ENCODE data around the gene RABGAP1L. TPM values are rescaled to one million over a fixed set of nuclear protein-coding genes. Genes with fewer than 3 reads are reported as not detected.

RABGAP1L gene
- total RNA-seq, 2 experiments from 2014 or later = 59.8 to 67.6 TPM

- H3K36me3 Mint-ChIP-seq (ENCODE audit: low read depth) = no peaks in the 10 kb centered on the region
- H3K27me3 ChIP-seq (ENCODE audit: control insufficient read depth in 1 of 2, insufficient read depth in 2 of 2, low read length in 2 of 2) = no peaks in the 10 kb centered on the region
- H3K9me3 Mint-ChIP-seq = no peaks in the 10 kb centered on the region
- H3K27ac Mint-ChIP-seq = no peak overlapping the region
- H3K9me3 ChIP-seq (ENCODE audit: control insufficient read depth in 1 of 2, insufficient read depth in 1 of 2, low read length in 2 of 2) = no peaks in the 10 kb centered on the region
- H3K27ac ChIP-seq (ENCODE audit: low read depth in 1 of 2, low read length in 2 of 2) = no peak overlapping the region
- CTCF ChIA-PET = interaction anchor here (0.9 kb wide), 1 partner anchor 116 kb away, joined by 3 read pairs; no protein-coding TSS in a partner anchor
- no peaks in the 10 kb centered on the region for H3K4me1 Mint-ChIP-seq (ENCODE audit: low read depth)
- no peak overlapping the region for H3K4me3 ChIP-seq (ENCODE audit: low read length)
- DNase-seq = no peak
- ATAC-seq (ENCODE audit: poor library complexity) = no peak
- no peak overlapping the region for H3K4me3 Mint-ChIP-seq
- no peaks in the 10 kb centered on the region for H3K36me3 ChIP-seq (ENCODE audit: insufficient read depth, low read length)
- no peak for TF ChIP-seq CTCF (IDR thresholded peaks at IDR 0.05)
- intact Hi-C loops (cut with DNase I, micrococcal nuclease) = no loop called here
- H3K4me1 ChIP-seq (ENCODE audit: insufficient read depth, low read length) = no peaks in the 10 kb centered on the region
- H3K27me3 Mint-ChIP-seq = no peaks in the 10 kb centered on the region
- POLR2A ChIA-PET = interaction anchor here (1.2 kb wide), 1 partner anchor 13 kb away, joined by 3 read pairs; the partner anchor contains the start of gene MRPS14
Observed at GRCh38 chr1:175036476-175036875, 877.2 kb downstream of the RABGAP1L start.

- Histone ChIP-seq H3K4me1 (ENCODE audit: insufficient read depth, low read length) (no peaks in the 10 kb centered on the region), H3K36me3 (ENCODE audit: insufficient read depth, low read length) (no peaks in the 10 kb centered on the region), H3K27me3 (ENCODE audit: control insufficient read depth in 1 of 2, insufficient read depth in 2 of 2, low read length in 2 of 2) (no peaks in the 10 kb centered on the region), H3K9me3 (ENCODE audit: control insufficient read depth in 1 of 2, insufficient read depth in 1 of 2, low read length in 2 of 2) (no peaks in the 10 kb centered on the region), H3K4me3 (ENCODE audit: low read length) (no peak overlapping the region), H3K27ac (ENCODE audit: low read depth in 1 of 2, low read length in 2 of 2) (no peak overlapping the region)
- Mint-ChIP-seq H3K36me3 (ENCODE audit: low read depth) (no peaks in the 10 kb centered on the region), H3K27ac (no peak overlapping the region), H3K27me3 (no peaks in the 10 kb centered on the region), H3K9me3 (no peaks in the 10 kb centered on the region), H3K4me3 (no peak overlapping the region), H3K4me1 (ENCODE audit: low read depth) (no peaks in the 10 kb centered on the region)
- POLR2A ChIA-PET = interaction anchor here (1.2 kb wide), 1 partner anchor 14 kb away, joined by 3 read pairs; the partner anchor contains the start of gene MRPS14
- TF ChIP-seq CTCF (IDR thresholded peaks at IDR 0.05) = no peak
- no peak for ATAC-seq (ENCODE audit: poor library complexity)
- intact Hi-C loops (cut with DNase I, micrococcal nuclease) = no loop called here
- no peak for DNase-seq
- CTCF ChIA-PET = no interaction called here
Observed at GRCh38 chr1:175037416-175037815, 878.1 kb downstream of the RABGAP1L start.

GRCh38 chr1:175040324-175040879, 881.1 kb downstream of the RABGAP1L start:
- no peak overlapping the region for H3K4me3 ChIP-seq (ENCODE audit: low read length)
- H3K36me3 Mint-ChIP-seq (ENCODE audit: low read depth) = no peaks in the 10 kb centered on the region
- POLR2A ChIA-PET = no interaction called here
- TF ChIP-seq CTCF (IDR thresholded peaks at IDR 0.05) = no peak
- DNase-seq (no peak), ATAC-seq (ENCODE audit: poor library complexity) (no peak)
- no peak overlapping the region for H3K4me3 Mint-ChIP-seq
- H3K27ac ChIP-seq (ENCODE audit: low read depth in 1 of 2, low read length in 2 of 2) = no peak overlapping the region
- no peaks in the 10 kb centered on the region for H3K9me3 Mint-ChIP-seq
- H3K4me1 Mint-ChIP-seq (ENCODE audit: low read depth) = no peaks in the 10 kb centered on the region
- H3K4me1 ChIP-seq (ENCODE audit: insufficient read depth, low read length) = no peaks in the 10 kb centered on the region
- H3K27me3 ChIP-seq (ENCODE audit: control insufficient read depth in 1 of 2, insufficient read depth in 2 of 2, low read length in 2 of 2) = no peaks in the 10 kb centered on the region
- CTCF ChIA-PET = no interaction called here
- H3K27ac Mint-ChIP-seq = no peak overlapping the region
- peaks cover 9% of the 10 kb centered on the region for H3K27me3 Mint-ChIP-seq
- H3K36me3 ChIP-seq (ENCODE audit: insufficient read depth, low read length) = no peaks in the 10 kb centered on the region
- H3K9me3 ChIP-seq (ENCODE audit: control insufficient read depth in 1 of 2, insufficient read depth in 1 of 2, low read length in 2 of 2) = peaks cover 0 to 3% of the 10 kb centered on the region in 2 experiments
- intact Hi-C loops (cut with DNase I, micrococcal nuclease) = no loop called here

Measured in CD4-positive, alpha-beta T cell (primary cell).